GM23338 (cell line): Measurements from ENCODE around the gene POLG2. TPM values are rescaled to one million over a fixed set of nuclear protein-coding genes. Genes with fewer than 3 reads are reported as not detected.

Experiments
- ATAC-seq: fragments of 200-7000 bp; cut with Tn5 transposase; 3 replicates; pipeline ENCODE4 v1.9.1; 2020
- DNase-seq: peaks from one replicate; pipeline ENCODE4 v3.0.0-alpha.2; 2015; ENCODE audit warnings: low spot score
- H2AFZ ChIP-seq: fragments of 200-600 bp; sonication (generic); 2 replicates; pipeline ENCODE4 v1.8.0; 2016; ENCODE audit warnings: antibody characterized with exemption, mild to moderate bottlenecking, moderate library complexity
- H3F3A ChIP-seq: fragments of 200-600 bp; sonication (generic); replicated peaks from 2 replicates; pipeline ENCODE4 v1.8.0; 2017; ENCODE audit warnings: antibody characterized with exemption, mixed run types, low read depth
- H3K27ac ChIP-seq: fragments of 200-600 bp; sonication (generic); 2 replicates; pipeline ENCODE4 v1.6.1; 2016; ENCODE audit warnings: low read depth
- H3K27me3 ChIP-seq: fragments of 200-600 bp; sonication (generic); 2 replicates; pipeline ENCODE4 v1.8.0; 2016; ENCODE audit warnings: mild to moderate bottlenecking, mixed run types, moderate library complexity; ENCODE audit not compliant: insufficient read depth
- H3K36me3 ChIP-seq: fragments of 200-600 bp; sonication (generic); 2 replicates; pipeline ENCODE4 v1.8.0; 2016; ENCODE audit warnings: mild to moderate bottlenecking; ENCODE audit not compliant: insufficient read depth
- H3K4me1 ChIP-seq: fragments of 200-600 bp; sonication (generic); 2 replicates; pipeline ENCODE4 v1.8.0; 2016; ENCODE audit warnings: mild to moderate bottlenecking, moderate library complexity; ENCODE audit not compliant: insufficient read depth
- H3K4me2 ChIP-seq: fragments of 200-600 bp; sonication (generic); 2 replicates; pipeline ENCODE4 v1.7.1; 2017; ENCODE audit warnings: mixed run types
- H3K4me3 ChIP-seq: fragments of 200-600 bp; sonication (generic); 2 replicates; pipeline ENCODE4 v1.6.1; 2016; ENCODE audit warnings: mixed run types
- H3K79me2 ChIP-seq: fragments of 200-600 bp; sonication (generic); replicated peaks from 2 replicates; pipeline ENCODE4 v1.8.0; 2017; ENCODE audit warnings: mild to moderate bottlenecking; ENCODE audit not compliant: insufficient read depth
- H3K9me2 ChIP-seq: fragments of 200-600 bp; sonication (generic); 2 replicates; pipeline ENCODE4 v1.8.0; 2017; ENCODE audit not compliant: insufficient read depth
- H4K20me1 ChIP-seq: fragments of 200-600 bp; sonication (generic); replicated peaks from 2 replicates; pipeline ENCODE4 v1.8.0; 2017; ENCODE audit warnings: mild to moderate bottlenecking; ENCODE audit not compliant: insufficient read depth
- H3K27ac Mint-ChIP-seq: 2 replicates; pipeline ENCODE4 v1.8.0; 2020; ENCODE audit warnings: inconsistent platforms, mild to moderate bottlenecking, moderate library complexity, mixed read lengths
- H3K27me3 Mint-ChIP-seq: 3 replicates; pipeline ENCODE4 v1.8.0; 2022; ENCODE audit warnings: low read depth, mild to moderate bottlenecking, moderate library complexity, mixed read lengths, inconsistent platforms; ENCODE audit not compliant: insufficient read depth, poor library complexity
- H3K36me3 Mint-ChIP-seq: 3 replicates; pipeline ENCODE4 v1.8.0; 2021; ENCODE audit warnings: low read depth, mild to moderate bottlenecking, inconsistent platforms, moderate library complexity, mixed read lengths
- H3K4me1 Mint-ChIP-seq: 3 replicates; pipeline ENCODE4 v1.8.0; 2020; ENCODE audit warnings: mild to moderate bottlenecking, inconsistent platforms, mixed read lengths
- H3K4me3 Mint-ChIP-seq: 3 replicates; pipeline ENCODE4 v1.8.0; 2021; ENCODE audit warnings: moderate library complexity, mild to moderate bottlenecking, inconsistent platforms, mixed read lengths
- H3K9me3 Mint-ChIP-seq: 3 replicates; pipeline ENCODE4 v1.8.0; 2020; ENCODE audit warnings: moderate library complexity, mild to moderate bottlenecking, inconsistent platforms, mixed read lengths
- CREB1 ChIP-seq: fragments of 250-450 bp; sonication (Bioruptor Pico); IDR thresholded peaks from 2 replicates; pipeline ENCODE4 v1.5.0; 2020; ENCODE audit warnings: low read depth, mild to moderate bottlenecking, moderate library complexity
- ETS1 ChIP-seq: IDR thresholded peaks from 2 replicates; pipeline ENCODE4 v1.6.1; 2016; ENCODE audit warnings: antibody characterized with exemption
- EZH2 ChIP-seq: fragments of 200-600 bp; sonication (generic); IDR thresholded peaks from one replicate; pipeline ENCODE4 v1.8.0; 2017; ENCODE audit warnings: antibody characterized with exemption, mild to moderate bottlenecking, low read depth; ENCODE audit not compliant: unreplicated experiment
- EZH2phosphoT487 ChIP-seq: fragments of 200-600 bp; sonication (generic); IDR thresholded peaks from one replicate; pipeline ENCODE4 v1.8.1; 2018; ENCODE audit warnings: antibody characterized with exemption; ENCODE audit not compliant: unreplicated experiment
- JUNB ChIP-seq: IDR thresholded peaks from one replicate; pipeline ENCODE4 v1.6.1; 2016; ENCODE audit warnings: antibody characterized with exemption; ENCODE audit not compliant: unreplicated experiment
- NANOG ChIP-seq: IDR thresholded peaks from 2 replicates; pipeline ENCODE4 v1.6.1; 2016; ENCODE audit warnings: antibody characterized with exemption, borderline replicate concordance
- POLR2AphosphoS5 ChIP-seq: IDR thresholded peaks from 2 replicates; pipeline ENCODE4 v1.6.1; 2016; ENCODE audit warnings: antibody characterized with exemption, low read depth
- REST ChIP-seq: IDR thresholded peaks from one replicate; pipeline ENCODE4 v1.6.1; 2018; ENCODE audit warnings: antibody characterized with exemption; ENCODE audit not compliant: unreplicated experiment
- STAT1 ChIP-seq: IDR thresholded peaks from one replicate; pipeline ENCODE4 v1.6.1; 2016; ENCODE audit warnings: antibody characterized with exemption; ENCODE audit not compliant: unreplicated experiment
- ZNF114 ChIP-seq: fragments of 250-450 bp; sonication (Bioruptor Pico); IDR thresholded peaks from 2 replicates; pipeline ENCODE4 v1.5.0; 2020; ENCODE audit warnings: mild to moderate bottlenecking, moderate library complexity
- ZNF331 ChIP-seq: fragments of 250-450 bp; sonication (Bioruptor Pico); IDR thresholded peaks from 2 replicates; pipeline ENCODE4 v1.5.0; 2020; ENCODE audit warnings: low read depth, mild to moderate bottlenecking, moderate library complexity
- polyA plus RNA-seq: library from polyadenylated mRNA; unstranded; fragments of >200 nt; fragmentation: Nextera tagmentation; extraction: Ambion mirVana; gene quantifications from 2 replicates; pipeline ENCODE4 v1.2.1, GENCODE V29; 2016
- total RNA-seq: library from RNA; depleted of rRNA; stranded (reverse); fragments of >200 nt; shearing (Covaris generic); gene quantifications from 2 replicates; pipeline ENCODE4 v1.2.3, GENCODE V29; 2014
- TF ChIP-seq, protein P1 (sequence below), 2 experiments: fragments of 200-600 bp in 1 of 2; sonication (generic) in 1 of 2; conservative IDR thresholded peaks; 2 replicates each; pipeline versions ENCODE4 v1.5.1 to v1.6.1; 2016 to 2017; ENCODE audit warnings: antibody characterized with exemption in 2 of 2, low read depth in 2 of 2, mild to moderate bottlenecking in 2 of 2, moderate library complexity in 1 of 2
- TF ChIP-seq, protein P2 (sequence below): fragments of 250-450 bp; sonication (Bioruptor Pico); IDR thresholded peaks from 2 replicates; pipeline ENCODE4 v1.5.0; 2020; ENCODE audit warnings: mild to moderate bottlenecking, moderate library complexity

Gene POLG2
- total and polyA plus RNA-seq, 2 experiments from 2014 or later: 20.2 to 28.0 TPM

DNA sequence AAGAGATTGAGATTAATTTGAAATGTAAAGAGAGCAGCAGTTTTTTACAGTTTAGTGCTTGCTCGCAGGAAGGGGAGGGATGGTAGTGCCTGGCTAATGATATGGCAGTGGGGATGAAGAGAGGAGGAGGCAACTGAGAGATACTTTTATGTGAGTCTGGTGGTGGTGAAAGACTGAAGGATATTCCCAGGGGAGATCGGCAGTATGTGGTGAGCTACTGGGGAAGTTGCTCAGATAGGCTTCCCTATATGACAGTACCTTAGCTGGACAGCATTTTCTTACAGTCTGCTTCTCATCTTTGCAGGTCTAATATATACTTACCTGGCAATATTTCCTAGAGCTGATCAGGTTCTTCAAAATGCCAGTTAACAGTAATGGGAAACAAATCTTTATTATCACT is 18.6 kb upstream of the POLG2 start:
- no peaks in the 10 kb centered on the region for H3F3A ChIP-seq
- Mint-ChIP-seq H3K27ac (no peak overlapping the region), H3K27me3 (peaks cover 6% of the 10 kb centered on the region), H3K36me3 (peaks cover 89% of the 10 kb centered on the region), H3K4me1 (peaks cover 14% of the 10 kb centered on the region), H3K4me3 (no peak overlapping the region), H3K9me3 (no peaks in the 10 kb centered on the region)
- peaks cover 72% of the 10 kb centered on the region for H3K36me3 ChIP-seq
- peaks cover 34% of the 10 kb centered on the region for H4K20me1 ChIP-seq
- peaks cover 81% of the 10 kb centered on the region for H3K79me2 ChIP-seq
- ATAC-seq (no peak), DNase-seq (no peak)
- TF ChIP-seq, protein P1, sequence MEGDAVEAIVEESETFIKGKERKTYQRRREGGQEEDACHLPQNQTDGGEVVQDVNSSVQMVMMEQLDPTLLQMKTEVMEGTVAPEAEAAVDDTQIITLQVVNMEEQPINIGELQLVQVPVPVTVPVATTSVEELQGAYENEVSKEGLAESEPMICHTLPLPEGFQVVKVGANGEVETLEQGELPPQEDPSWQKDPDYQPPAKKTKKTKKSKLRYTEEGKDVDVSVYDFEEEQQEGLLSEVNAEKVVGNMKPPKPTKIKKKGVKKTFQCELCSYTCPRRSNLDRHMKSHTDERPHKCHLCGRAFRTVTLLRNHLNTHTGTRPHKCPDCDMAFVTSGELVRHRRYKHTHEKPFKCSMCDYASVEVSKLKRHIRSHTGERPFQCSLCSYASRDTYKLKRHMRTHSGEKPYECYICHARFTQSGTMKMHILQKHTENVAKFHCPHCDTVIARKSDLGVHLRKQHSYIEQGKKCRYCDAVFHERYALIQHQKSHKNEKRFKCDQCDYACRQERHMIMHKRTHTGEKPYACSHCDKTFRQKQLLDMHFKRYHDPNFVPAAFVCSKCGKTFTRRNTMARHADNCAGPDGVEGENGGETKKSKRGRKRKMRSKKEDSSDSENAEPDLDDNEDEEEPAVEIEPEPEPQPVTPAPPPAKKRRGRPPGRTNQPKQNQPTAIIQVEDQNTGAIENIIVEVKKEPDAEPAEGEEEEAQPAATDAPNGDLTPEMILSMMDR (conservative IDR thresholded peaks at IDR 0.05; ENCODE audit: low read depth in 2 of 2): no peak
- TF ChIP-seq CREB1 (CRISPR knock-in tag): no peak
- TF ChIP-seq POLR2AphosphoS5: no peak
- TF ChIP-seq JUNB: no peak
- no peak for TF ChIP-seq EZH2
- no peak for TF ChIP-seq ZNF114
- TF ChIP-seq REST: no peak
- no peak for TF ChIP-seq ZNF331 (CRISPR knock-in tag)
- TF ChIP-seq ETS1: no peak
- no peak for TF ChIP-seq STAT1
- TF ChIP-seq, protein P2, sequence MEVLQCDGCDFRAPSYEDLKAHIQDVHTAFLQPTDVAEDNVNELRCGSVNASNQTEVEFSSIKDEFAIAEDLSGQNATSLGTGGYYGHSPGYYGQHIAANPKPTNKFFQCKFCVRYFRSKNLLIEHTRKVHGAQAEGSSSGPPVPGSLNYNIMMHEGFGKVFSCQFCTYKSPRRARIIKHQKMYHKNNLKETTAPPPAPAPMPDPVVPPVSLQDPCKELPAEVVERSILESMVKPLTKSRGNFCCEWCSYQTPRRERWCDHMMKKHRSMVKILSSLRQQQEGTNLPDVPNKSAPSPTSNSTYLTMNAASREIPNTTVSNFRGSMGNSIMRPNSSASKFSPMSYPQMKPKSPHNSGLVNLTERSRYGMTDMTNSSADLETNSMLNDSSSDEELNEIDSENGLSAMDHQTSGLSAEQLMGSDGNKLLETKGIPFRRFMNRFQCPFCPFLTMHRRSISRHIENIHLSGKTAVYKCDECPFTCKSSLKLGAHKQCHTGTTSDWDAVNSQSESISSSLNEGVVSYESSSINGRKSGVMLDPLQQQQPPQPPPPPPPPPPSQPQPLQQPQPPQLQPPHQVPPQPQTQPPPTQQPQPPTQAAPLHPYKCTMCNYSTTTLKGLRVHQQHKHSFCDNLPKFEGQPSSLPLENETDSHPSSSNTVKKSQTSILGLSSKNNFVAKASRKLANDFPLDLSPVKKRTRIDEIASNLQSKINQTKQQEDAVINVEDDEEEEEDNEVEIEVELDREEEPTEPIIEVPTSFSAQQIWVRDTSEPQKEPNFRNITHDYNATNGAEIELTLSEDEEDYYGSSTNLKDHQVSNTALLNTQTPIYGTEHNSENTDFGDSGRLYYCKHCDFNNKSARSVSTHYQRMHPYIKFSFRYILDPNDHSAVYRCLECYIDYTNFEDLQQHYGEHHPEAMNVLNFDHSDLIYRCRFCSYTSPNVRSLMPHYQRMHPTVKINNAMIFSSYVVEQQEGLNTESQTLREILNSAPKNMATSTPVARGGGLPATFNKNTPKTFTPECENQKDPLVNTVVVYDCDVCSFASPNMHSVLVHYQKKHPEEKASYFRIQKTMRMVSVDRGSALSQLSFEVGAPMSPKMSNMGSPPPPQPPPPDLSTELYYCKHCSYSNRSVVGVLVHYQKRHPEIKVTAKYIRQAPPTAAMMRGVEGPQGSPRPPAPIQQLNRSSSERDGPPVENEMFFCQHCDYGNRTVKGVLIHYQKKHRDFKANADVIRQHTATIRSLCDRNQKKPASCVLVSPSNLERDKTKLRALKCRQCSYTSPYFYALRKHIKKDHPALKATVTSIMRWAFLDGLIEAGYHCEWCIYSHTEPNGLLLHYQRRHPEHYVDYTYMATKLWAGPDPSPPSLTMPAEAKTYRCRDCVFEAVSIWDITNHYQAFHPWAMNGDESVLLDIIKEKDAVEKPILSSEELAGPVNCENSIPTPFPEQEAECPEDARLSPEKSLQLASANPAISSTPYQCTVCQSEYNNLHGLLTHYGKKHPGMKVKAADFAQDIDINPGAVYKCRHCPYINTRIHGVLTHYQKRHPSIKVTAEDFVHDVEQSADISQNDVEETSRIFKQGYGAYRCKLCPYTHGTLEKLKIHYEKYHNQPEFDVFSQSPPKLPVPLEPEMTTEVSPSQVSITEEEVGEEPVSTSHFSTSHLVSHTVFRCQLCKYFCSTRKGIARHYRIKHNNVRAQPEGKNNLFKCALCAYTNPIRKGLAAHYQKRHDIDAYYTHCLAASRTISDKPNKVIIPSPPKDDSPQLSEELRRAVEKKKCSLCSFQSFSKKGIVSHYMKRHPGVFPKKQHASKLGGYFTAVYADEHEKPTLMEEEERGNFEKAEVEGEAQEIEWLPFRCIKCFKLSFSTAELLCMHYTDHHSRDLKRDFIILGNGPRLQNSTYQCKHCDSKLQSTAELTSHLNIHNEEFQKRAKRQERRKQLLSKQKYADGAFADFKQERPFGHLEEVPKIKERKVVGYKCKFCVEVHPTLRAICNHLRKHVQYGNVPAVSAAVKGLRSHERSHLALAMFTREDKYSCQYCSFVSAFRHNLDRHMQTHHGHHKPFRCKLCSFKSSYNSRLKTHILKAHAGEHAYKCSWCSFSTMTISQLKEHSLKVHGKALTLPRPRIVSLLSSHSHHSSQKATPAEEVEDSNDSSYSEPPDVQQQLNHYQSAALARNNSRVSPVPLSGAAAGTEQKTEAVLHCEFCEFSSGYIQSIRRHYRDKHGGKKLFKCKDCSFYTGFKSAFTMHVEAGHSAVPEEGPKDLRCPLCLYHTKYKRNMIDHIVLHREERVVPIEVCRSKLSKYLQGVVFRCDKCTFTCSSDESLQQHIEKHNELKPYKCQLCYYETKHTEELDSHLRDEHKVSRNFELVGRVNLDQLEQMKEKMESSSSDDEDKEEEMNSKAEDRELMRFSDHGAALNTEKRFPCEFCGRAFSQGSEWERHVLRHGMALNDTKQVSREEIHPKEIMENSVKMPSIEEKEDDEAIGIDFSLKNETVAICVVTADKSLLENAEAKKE (CRISPR knock-in tag): no peak
- TF ChIP-seq EZH2phosphoT487: no peak
- no peak for TF ChIP-seq NANOG
- H3K4me2 ChIP-seq: no peak overlapping the region
- no peaks in the 10 kb centered on the region for H3K9me2 ChIP-seq
- no peaks in the 10 kb centered on the region for H3K27me3 ChIP-seq
- no peak overlapping the region for H2AFZ ChIP-seq
- H3K27ac ChIP-seq: no peak overlapping the region
- H3K4me1 ChIP-seq: peaks cover 4% of the 10 kb centered on the region
- H3K4me3 ChIP-seq: no peak overlapping the region
